HL-60 (cell line): ENCODE results near the gene STK17B.
A peak's percentile ranks its signal among the peaks of the same experiment; 100 is the strongest.

Source experiments
- DNase-seq, 2 experiments: peaks; one replicate each; pipeline ENCODE4 v3.0.0-alpha.2; 2010 to 2020; ENCODE audit warnings: low read depth in 1 of 2, low spot score in 1 of 2
- H3K27ac ChIP-seq: fragments of 250-450 bp; sonication (Bioruptor Pico); replicated peaks from 2 replicates; pipeline ENCODE4 v1.5.1; 2020; ENCODE audit warnings: mild to moderate bottlenecking, moderate library complexity
- H3K27me3 ChIP-seq: fragments of 250-450 bp; sonication (Bioruptor Pico); 2 replicates; pipeline ENCODE4 v1.5.1; 2021; ENCODE audit warnings: mild to moderate bottlenecking, moderate library complexity; ENCODE audit not compliant: insufficient read depth, poor library complexity, severe bottlenecking
- H3K4me3 ChIP-seq: replicated peaks from 2 replicates; pipeline ENCODE4 v1.5.1; 2011; ENCODE audit warnings: mild to moderate bottlenecking, control low read depth, low read length; ENCODE audit not compliant: insufficient read depth
- GABPA ChIP-seq: IDR thresholded peaks from 2 replicates; pipeline ENCODE4 v1.6.1; 2012; ENCODE audit warnings: low read depth
- POLR2AphosphoS5 ChIP-seq: IDR thresholded peaks from 2 replicates; pipeline ENCODE4 v1.6.1; 2012; ENCODE audit warnings: low read depth
- SPI1 ChIP-seq: IDR thresholded peaks from 2 replicates; pipeline ENCODE4 v1.6.1; 2012; ENCODE audit warnings: low read depth, mild to moderate bottlenecking, borderline replicate concordance
- TF ChIP-seq, protein P1 (sequence below): IDR thresholded peaks from 2 replicates; pipeline ENCODE4 v1.6.1; 2012; ENCODE audit warnings: low read depth; ENCODE audit not compliant: insufficient replicate concordance
- TF ChIP-seq, protein P2 (sequence below): IDR thresholded peaks from one replicate; pipeline ENCODE4 v1.5.1; 2011; ENCODE audit warnings: low read length, control low read depth, inconsistent platforms; ENCODE audit not compliant: insufficient read depth

The STK17B gene

DNA sequence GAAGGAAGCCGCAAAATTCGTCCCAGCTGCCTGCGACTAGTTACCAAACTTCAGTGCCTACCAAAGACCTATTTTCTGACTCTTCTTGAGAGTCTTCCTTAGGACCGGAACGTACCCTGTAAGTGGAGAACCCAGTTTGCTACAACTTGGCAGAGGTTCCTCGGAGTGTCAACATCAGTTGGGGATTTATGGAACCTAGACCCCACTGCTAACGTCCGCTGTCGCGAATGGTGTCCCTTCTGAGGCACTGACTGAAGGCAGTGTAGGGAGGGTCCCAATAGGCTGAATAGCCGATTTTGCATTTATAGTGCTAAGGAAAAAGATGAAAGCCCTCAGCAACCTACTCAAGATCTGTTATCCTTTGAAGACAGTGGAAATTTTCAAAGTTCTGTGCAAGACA lies 568 bp upstream of the STK17B start:
- no peak for TF ChIP-seq GABPA
- TF ChIP-seq SPI1, result no peak
- TF ChIP-seq POLR2AphosphoS5, result no peak
- H3K27me3 ChIP-seq, result no peaks in the 10 kb centered on the region
- H3K4me3 ChIP-seq, result peak overlapping the region; percentile 50
- 0 out of 2 replicates have a peak overlapping the region, but pooled peaks have one; percentile 5 for H3K27ac ChIP-seq
- DNase-seq, result no peak

DNA sequence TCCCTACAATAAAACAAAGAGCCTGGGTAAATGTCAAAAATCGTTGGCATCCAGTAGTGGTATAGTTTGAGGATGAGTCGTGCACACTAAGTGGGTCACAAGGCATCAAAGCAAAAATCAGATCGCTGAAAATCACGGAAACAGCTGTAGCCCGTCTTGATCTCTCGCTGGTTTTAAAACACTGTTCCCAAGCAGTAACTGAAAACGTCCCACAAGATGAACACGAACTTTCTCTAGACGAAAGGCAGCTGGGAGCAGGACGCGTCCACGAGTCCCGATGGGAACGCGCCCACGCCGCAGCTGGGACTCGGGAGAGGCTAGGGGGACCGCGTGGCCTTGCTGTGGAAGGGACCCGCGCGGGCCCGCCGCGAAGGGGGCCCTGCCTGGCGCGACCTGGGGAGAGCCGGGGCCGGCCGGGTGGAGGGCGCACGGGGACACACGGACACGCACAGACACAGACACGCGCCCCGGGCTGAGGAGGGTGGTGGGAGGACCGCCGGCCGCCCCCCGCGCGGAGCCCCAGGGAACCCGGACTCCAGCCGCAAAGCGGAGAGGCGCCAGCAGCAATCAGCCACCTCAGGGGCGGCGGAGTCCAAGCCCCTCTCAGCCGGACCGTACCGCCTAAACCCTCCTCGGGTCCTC lies 651 bp downstream of the STK17B start:
- Histone ChIP-seq H3K4me3 (peak overlapping the region; percentile 66), H3K27ac (peak overlapping the region; percentile 95), H3K27me3 (no peaks in the 10 kb centered on the region)
- DNase-seq, result peak in 1 of 2 experiments; percentile 14
- TF ChIP-seq, protein P1, sequence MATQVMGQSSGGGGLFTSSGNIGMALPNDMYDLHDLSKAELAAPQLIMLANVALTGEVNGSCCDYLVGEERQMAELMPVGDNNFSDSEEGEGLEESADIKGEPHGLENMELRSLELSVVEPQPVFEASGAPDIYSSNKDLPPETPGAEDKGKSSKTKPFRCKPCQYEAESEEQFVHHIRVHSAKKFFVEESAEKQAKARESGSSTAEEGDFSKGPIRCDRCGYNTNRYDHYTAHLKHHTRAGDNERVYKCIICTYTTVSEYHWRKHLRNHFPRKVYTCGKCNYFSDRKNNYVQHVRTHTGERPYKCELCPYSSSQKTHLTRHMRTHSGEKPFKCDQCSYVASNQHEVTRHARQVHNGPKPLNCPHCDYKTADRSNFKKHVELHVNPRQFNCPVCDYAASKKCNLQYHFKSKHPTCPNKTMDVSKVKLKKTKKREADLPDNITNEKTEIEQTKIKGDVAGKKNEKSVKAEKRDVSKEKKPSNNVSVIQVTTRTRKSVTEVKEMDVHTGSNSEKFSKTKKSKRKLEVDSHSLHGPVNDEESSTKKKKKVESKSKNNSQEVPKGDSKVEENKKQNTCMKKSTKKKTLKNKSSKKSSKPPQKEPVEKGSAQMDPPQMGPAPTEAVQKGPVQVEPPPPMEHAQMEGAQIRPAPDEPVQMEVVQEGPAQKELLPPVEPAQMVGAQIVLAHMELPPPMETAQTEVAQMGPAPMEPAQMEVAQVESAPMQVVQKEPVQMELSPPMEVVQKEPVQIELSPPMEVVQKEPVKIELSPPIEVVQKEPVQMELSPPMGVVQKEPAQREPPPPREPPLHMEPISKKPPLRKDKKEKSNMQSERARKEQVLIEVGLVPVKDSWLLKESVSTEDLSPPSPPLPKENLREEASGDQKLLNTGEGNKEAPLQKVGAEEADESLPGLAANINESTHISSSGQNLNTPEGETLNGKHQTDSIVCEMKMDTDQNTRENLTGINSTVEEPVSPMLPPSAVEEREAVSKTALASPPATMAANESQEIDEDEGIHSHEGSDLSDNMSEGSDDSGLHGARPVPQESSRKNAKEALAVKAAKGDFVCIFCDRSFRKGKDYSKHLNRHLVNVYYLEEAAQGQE, result peak; percentile 4
- TF ChIP-seq POLR2AphosphoS5 (peak; percentile 2; the same call in 1 of the 2 replicates), SPI1 (no peak), GABPA (no peak)
- TF ChIP-seq, protein P2, sequence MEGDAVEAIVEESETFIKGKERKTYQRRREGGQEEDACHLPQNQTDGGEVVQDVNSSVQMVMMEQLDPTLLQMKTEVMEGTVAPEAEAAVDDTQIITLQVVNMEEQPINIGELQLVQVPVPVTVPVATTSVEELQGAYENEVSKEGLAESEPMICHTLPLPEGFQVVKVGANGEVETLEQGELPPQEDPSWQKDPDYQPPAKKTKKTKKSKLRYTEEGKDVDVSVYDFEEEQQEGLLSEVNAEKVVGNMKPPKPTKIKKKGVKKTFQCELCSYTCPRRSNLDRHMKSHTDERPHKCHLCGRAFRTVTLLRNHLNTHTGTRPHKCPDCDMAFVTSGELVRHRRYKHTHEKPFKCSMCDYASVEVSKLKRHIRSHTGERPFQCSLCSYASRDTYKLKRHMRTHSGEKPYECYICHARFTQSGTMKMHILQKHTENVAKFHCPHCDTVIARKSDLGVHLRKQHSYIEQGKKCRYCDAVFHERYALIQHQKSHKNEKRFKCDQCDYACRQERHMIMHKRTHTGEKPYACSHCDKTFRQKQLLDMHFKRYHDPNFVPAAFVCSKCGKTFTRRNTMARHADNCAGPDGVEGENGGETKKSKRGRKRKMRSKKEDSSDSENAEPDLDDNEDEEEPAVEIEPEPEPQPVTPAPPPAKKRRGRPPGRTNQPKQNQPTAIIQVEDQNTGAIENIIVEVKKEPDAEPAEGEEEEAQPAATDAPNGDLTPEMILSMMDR, result no peak

DNA sequence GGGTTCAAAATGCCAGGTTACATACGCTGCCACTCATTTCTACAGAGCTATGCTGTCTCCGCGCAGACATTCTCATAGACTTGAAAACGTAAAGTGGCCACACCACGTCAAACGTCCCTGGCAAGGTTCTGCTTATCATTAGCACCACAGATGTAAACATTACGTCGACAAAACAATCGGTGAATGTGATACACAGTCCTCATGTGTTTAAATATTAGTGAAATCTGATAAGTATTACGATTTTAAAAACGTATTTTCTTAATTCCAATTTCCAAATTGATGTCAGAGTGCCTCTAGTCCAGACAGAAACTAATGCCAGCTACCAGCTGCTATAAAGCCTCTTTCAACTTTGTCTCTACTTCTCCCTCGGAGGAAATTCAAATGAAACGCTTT lies 1.2 kb downstream of the STK17B start:
- peak; percentile 60; the same call in 1 of the 2 replicates for TF ChIP-seq POLR2AphosphoS5
- TF ChIP-seq GABPA, result no peak
- no peak for TF ChIP-seq SPI1
- TF ChIP-seq, protein P1, result peak; percentile 7
- Histone ChIP-seq H3K27ac (peak overlapping the region; percentile 95), H3K27me3 (no peaks in the 10 kb centered on the region), H3K4me3 (peak overlapping the region; percentile 66)
- DNase-seq, result peak; percentile 54 to 72

DNA sequence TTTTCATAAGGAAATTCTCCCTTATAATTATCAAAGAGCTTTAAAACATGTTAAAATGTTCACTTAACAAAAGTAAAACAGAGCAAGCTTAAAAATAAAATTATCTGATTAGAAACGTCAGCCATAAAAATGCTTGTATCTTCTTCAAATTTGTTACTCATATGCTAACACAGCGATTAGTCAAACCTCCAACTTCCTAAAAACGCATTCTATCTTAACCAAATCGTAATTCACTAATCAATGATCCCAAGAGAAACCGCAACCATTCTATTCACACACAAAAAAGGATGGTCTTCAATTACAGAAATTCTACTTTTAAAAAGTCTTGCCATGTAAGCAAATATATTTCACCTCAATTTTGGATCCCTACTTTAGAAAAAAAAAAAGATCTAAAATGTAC lies 1.9 kb downstream of the STK17B start:
- H3K27me3 ChIP-seq, result no peaks in the 10 kb centered on the region
- H3K27ac ChIP-seq, result peak overlapping the region; percentile 95
- H3K4me3 ChIP-seq, result peak overlapping the region; percentile 66
- DNase-seq, result no peak
- TF ChIP-seq, protein P1, result no peak
- TF ChIP-seq GABPA (no peak), POLR2AphosphoS5 (no peak), SPI1 (no peak)
- TF ChIP-seq, protein P2, result no peak
